Measurements from ENCODE around the gene LONRF2. TPM values are rescaled to one million over a fixed set of nuclear protein-coding genes. Genes with fewer than 3 reads are reported as not detected.

Gene LONRF2
- total and polyA plus RNA-seq, 2 experiments from 2014 or later, result under 0.01 TPM; not detected in 1

DNA sequence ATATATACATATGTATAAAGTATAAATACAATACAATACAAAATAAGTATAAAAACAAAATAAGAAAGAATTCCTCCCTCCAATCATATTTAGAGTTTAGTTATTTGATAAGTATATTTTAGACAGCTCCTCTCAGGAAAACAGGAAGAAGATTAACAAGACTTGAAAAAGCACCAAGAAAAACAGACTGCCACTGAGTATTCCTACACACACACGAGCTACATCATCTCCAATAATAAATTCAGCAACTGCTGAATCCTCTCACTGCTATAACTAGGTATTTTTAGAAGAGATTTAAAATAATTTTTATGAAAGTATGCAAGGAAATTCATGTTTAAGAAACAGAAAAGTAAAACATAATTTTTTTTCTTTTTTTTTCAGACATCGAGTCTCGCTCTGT, 13.0 kb downstream of the LONRF2 start:
- Histone ChIP-seq H3K27ac (no peak overlapping the region), H3K36me3 (ENCODE audit: low read depth) (no peaks in the 10 kb centered on the region), H3K27me3 (replicated peaks; ENCODE audit: insufficient read depth) (no peaks in the 10 kb centered on the region), H3K9ac (no peak overlapping the region), H2AFZ (no peak overlapping the region), H3K4me1 (ENCODE audit: insufficient read depth) (no peaks in the 10 kb centered on the region), H3K9me2 (ENCODE audit: insufficient read depth) (no peaks in the 10 kb centered on the region), H3K9me3 (ENCODE audit: low read depth) (no peaks in the 10 kb centered on the region), H3K4me3 (no peak overlapping the region), H3K79me2 (ENCODE audit: insufficient read depth) (no peaks in the 10 kb centered on the region), H4K20me1 (ENCODE audit: insufficient read depth) (no peaks in the 10 kb centered on the region), H3F3A (ENCODE audit: insufficient read depth) (no peaks in the 10 kb centered on the region), H3K4me2 (ENCODE audit: unreplicated experiment) (no peak overlapping the region)
- in situ Hi-C loops (cut with MboI), result no loop called here
- TF ChIP-seq EZH2phosphoT487 (IDR thresholded peaks at IDR 0.05; ENCODE audit: insufficient read depth, low read depth), result no peak
- no peak for TF ChIP-seq EZH2 (IDR thresholded peaks at IDR 0.05; ENCODE audit: insufficient read depth, poor library complexity, severe bottlenecking)
- no peak for DNase-seq
- 70 to 73% methylated on average over 3 of the region's 3 CpGs for WGBS, 2 experiments (ENCODE audit: low coverage in 1 of 2, low lambda C conversion rate in 2 of 2, missing lambda C conversion rate in 2 of 2)

DNA sequence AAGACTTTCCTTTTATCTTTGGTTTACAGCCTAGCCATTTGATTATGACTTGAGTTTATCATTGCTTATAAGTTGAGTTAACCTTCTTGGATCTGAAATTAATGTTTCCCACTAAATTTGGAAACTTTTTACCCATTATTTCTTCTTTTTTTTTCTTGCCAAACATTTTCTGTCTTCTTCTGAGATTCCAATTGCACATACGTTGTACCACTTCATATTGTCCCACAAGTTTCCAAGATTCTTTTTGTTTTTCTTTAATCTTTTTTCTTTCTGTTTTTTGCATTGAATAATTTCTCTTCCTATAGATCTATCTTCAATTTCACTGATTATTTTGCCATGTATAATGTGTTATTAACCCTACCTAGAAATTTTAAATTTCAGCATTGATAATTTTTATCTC, 18.6 kb downstream of the LONRF2 start:
- Histone ChIP-seq H3K4me1 (ENCODE audit: insufficient read depth) (no peaks in the 10 kb centered on the region), H4K20me1 (ENCODE audit: insufficient read depth) (no peaks in the 10 kb centered on the region), H3K9ac (no peak overlapping the region), H3K4me2 (ENCODE audit: unreplicated experiment) (no peak overlapping the region), H2AFZ (no peak overlapping the region), H3K27me3 (replicated peaks; ENCODE audit: insufficient read depth) (no peaks in the 10 kb centered on the region), H3K27ac (no peak overlapping the region), H3K79me2 (ENCODE audit: insufficient read depth) (no peaks in the 10 kb centered on the region), H3K9me3 (ENCODE audit: low read depth) (no peaks in the 10 kb centered on the region), H3K4me3 (no peak overlapping the region), H3K9me2 (ENCODE audit: insufficient read depth) (no peaks in the 10 kb centered on the region), H3K36me3 (ENCODE audit: low read depth) (no peaks in the 10 kb centered on the region), H3F3A (ENCODE audit: insufficient read depth) (no peaks in the 10 kb centered on the region)
- in situ Hi-C loops (cut with MboI), result no loop called here
- 53 to 67% methylated on average over 1 of the region's 1 CpG for WGBS, 2 experiments (ENCODE audit: low coverage in 1 of 2, low lambda C conversion rate in 2 of 2, missing lambda C conversion rate in 2 of 2)
- no peak for TF ChIP-seq EZH2 (IDR thresholded peaks at IDR 0.05; ENCODE audit: insufficient read depth, poor library complexity, severe bottlenecking)
- no peak for TF ChIP-seq EZH2phosphoT487 (IDR thresholded peaks at IDR 0.05; ENCODE audit: insufficient read depth, low read depth)
- no peak for DNase-seq

DNA sequence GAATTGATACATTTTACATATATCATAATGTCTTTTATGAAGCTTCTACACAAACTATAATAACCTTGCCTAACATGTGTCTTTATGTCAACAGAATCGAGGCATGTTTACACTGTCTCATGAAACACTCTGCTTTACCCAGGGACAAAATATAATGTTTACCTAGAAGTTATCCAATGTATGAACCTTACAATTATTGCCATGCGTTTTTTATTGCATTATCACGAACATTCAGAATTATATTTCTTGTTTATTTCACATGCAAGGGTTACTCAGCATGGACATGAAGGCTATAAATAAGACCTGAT, 19.8 kb downstream of the LONRF2 start:
- no peak overlapping the region for H3K4me2 ChIP-seq (ENCODE audit: unreplicated experiment)
- H4K20me1 ChIP-seq (ENCODE audit: insufficient read depth), result no peaks in the 10 kb centered on the region
- no peaks in the 10 kb centered on the region for H3K9me2 ChIP-seq (ENCODE audit: insufficient read depth)
- no peak overlapping the region for H3K9ac ChIP-seq
- no peaks in the 10 kb centered on the region for H3K79me2 ChIP-seq (ENCODE audit: insufficient read depth)
- no peaks in the 10 kb centered on the region for H3K9me3 ChIP-seq (ENCODE audit: low read depth)
- H2AFZ ChIP-seq, result no peak overlapping the region
- in situ Hi-C loops (cut with MboI), result no loop called here
- no peak overlapping the region for H3K4me3 ChIP-seq
- TF ChIP-seq EZH2phosphoT487 (IDR thresholded peaks at IDR 0.05; ENCODE audit: insufficient read depth, low read depth), result no peak
- no peak for TF ChIP-seq EZH2 (IDR thresholded peaks at IDR 0.05; ENCODE audit: insufficient read depth, poor library complexity, severe bottlenecking)
- WGBS, 2 experiments (ENCODE audit: low coverage in 1 of 2, low lambda C conversion rate in 2 of 2, missing lambda C conversion rate in 2 of 2), result 35 to 46% methylated on average over 3 of the region's 3 CpGs
- DNase-seq, result no peak
- H3F3A ChIP-seq (ENCODE audit: insufficient read depth), result no peaks in the 10 kb centered on the region
- no peak overlapping the region for H3K27ac ChIP-seq
- H3K4me1 ChIP-seq (ENCODE audit: insufficient read depth), result no peaks in the 10 kb centered on the region
- no peaks in the 10 kb centered on the region; the same call in 1 of the 2 replicates for H3K27me3 ChIP-seq (replicated peaks; ENCODE audit: insufficient read depth)
- H3K36me3 ChIP-seq (ENCODE audit: low read depth), result no peaks in the 10 kb centered on the region

DNA sequence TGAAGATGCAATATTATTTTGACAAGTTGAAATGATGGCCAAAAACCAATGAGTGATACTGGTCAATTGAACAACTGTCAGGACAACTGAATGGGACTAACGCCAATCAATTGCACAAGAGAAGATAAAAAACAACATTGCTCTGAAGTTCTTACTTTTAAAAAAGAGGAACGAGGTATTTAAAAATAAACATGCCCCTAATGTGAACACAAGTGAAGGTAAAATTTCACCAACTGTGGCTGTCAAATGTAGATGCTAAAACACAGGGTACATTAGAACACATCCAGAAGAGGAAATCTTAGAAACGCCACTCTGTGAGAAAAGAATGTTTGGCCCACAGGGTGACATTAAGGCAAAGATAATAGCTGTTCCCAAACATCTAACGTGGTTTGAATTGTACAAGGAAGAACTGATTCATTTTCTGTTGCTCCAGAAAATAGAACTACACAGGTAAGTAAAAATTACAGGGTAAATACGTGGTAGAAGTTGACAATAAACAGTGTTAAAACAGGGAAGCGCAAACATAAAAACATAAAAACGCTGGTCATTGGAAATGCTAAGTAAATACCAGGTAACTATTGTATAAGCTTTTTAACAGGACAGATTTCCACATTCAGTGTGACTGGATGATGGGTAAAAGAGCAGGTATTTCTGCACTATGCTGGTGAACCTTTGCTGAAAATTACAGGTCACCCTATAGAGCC, 20.3 kb downstream of the LONRF2 start:
- TF ChIP-seq EZH2 (IDR thresholded peaks at IDR 0.05; ENCODE audit: insufficient read depth, poor library complexity, severe bottlenecking), result no peak
- TF ChIP-seq EZH2phosphoT487 (IDR thresholded peaks at IDR 0.05; ENCODE audit: insufficient read depth, low read depth), result no peak
- no peak overlapping the region for H2AFZ ChIP-seq
- no peaks in the 10 kb centered on the region for H3K9me2 ChIP-seq (ENCODE audit: insufficient read depth)
- DNase-seq, result no peak
- in situ Hi-C loops (cut with MboI), result no loop called here
- H3K9me3 ChIP-seq (ENCODE audit: low read depth), result no peaks in the 10 kb centered on the region
- no peaks in the 10 kb centered on the region; the same call in 1 of the 2 replicates for H3K27me3 ChIP-seq (replicated peaks; ENCODE audit: insufficient read depth)
- H3K27ac ChIP-seq, result no peak overlapping the region
- H3K4me2 ChIP-seq (ENCODE audit: unreplicated experiment), result no peak overlapping the region
- H4K20me1 ChIP-seq (ENCODE audit: insufficient read depth), result no peaks in the 10 kb centered on the region
- no peaks in the 10 kb centered on the region for H3F3A ChIP-seq (ENCODE audit: insufficient read depth)
- WGBS, 2 experiments (ENCODE audit: low coverage in 1 of 2, low lambda C conversion rate in 2 of 2, missing lambda C conversion rate in 2 of 2), result 51 to 53% methylated on average over 7 of the region's 7 CpGs
- H3K4me1 ChIP-seq (ENCODE audit: insufficient read depth), result no peaks in the 10 kb centered on the region
- H3K9ac ChIP-seq, result no peak overlapping the region
- no peak overlapping the region for H3K4me3 ChIP-seq
- H3K79me2 ChIP-seq (ENCODE audit: insufficient read depth), result no peaks in the 10 kb centered on the region
- no peaks in the 10 kb centered on the region for H3K36me3 ChIP-seq (ENCODE audit: low read depth)

All from GM23248 (cell line).